ENCODE data around the gene SUN3.

The SUN3 gene

DNA sequence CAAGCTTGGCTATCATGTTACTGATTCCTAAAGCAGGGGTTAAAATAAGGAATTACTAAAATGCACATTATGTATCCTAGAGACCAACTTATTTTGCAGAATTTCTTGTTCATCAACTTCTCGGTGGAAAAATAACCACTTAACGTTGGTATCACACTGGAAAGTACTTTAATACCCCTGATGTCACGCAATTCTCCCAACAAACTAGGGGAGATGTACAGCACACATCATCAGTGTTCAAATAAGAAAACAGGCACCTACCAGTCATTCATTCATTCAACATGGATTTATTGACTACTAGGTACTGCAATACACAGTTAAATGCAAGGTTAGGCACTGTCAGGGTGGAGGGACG lies 50.1 kb downstream of the SUN3 start:
- DNase-seq (ENCODE audit: low spot score) = no peak

- no peak for DNase-seq (ENCODE audit: low spot score)
Measured at GRCh38 chr7:47973739-47974138, 55.2 kb downstream of the SUN3 start.

DNA sequence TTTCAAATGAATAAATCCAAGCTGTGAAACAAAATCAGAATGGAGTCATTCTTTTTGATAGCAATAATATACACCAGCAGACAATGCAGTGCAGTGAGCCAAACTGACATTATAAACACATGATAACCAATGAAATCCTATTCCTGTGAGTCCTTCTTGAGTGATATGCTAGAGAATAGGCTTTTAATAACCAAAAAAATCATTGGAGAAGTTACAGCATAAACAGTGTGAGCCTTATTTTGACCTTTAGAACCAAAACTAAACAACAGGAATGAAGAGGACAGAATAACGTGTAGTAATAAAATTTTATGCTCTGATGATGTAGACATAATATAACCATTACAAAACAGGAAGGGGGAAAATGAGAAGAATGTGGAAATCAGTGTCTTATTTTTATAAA lies 58.1 kb downstream of the SUN3 start:
- no peak for DNase-seq (ENCODE audit: low spot score)

DNA sequence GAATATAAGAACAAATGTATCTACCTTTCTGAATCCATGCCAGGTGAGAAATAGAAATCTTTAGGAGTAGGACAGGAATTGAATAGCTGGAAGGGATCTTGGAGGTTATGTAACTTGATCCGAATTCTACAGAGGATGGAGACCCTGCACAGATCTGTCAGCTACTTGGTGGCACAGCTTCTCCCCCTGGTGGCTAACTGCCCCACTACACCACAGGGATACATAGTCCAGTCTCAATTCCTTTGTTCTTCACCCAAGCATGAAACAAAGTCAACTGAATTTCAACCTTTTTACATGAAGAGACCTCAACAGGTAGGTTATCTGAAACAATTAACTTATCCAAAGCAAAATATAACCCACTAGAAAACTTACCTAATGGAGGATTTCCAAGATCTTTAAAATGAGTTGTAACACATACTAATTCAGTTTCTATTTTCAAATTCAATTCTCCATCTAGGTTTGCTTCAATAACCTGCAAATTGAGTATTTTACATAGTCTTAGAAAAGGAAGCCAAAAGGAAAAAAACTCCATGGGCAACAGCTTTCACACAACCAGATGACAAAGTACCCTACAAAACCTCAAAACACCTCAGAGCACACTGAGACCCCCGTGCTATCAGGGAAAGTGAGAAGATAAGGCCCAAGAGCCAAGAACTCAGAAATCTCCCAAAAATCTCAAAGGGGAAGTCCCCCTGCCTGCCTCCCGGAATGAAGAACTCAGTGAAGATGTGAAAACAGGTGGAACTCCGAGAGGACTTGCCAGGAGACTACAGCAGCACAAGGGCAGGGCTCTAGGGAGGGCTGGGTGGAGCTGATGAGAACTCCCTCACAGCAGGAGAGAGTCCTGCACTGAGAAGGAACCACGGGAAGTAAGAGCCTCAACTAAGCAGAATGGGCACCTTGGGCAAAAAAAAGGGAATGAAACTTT lies 59.8 kb downstream of the SUN3 start:
- peak; percentile 73 for DNase-seq (ENCODE audit: low spot score)

- no peak for DNase-seq (ENCODE audit: low spot score)
Measured at GRCh38 chr7:47967708-47968107, 61.2 kb downstream of the SUN3 start.

DNA sequence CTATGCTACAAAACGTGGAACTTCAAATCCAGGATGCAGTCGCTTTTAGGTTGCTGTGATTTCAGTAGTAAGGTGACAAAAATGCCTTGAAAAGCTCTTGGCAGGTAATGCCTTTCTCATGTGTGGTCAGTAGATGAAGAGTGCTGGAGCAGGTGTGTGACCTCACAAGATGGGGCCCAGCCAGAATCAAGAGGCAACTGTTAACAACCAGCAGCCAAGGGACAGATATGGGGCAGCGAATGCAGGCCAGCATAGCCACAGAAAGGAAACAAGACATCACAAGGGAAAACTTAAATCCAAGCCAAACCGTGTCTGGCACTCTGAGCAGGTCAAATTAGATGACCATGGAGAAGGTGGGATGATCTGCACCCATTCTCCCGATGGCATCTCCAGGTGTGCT lies 61.8 kb downstream of the SUN3 start:
- DNase-seq (ENCODE audit: low spot score) = no peak

DNA sequence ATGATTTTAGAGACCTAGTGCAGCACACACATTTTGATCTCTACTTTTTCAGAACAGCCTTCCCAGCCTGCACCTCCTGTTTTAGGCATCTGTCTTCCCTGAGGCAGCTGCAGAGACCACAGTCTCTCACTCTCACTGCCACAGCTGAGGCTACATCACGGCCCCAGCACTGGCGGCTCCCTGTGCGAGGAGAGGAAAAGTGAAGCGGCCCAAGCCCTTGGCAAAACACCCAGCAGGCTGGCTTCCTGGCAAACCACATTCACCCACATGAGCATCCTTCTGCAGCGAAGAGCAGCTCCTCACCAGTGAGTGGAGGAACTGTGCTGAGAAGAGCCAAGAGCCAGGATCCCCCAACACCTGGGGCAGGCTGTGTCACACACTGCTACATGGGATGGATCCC lies 63.5 kb downstream of the SUN3 start:
- DNase-seq (ENCODE audit: low spot score) = no peak

GRCh38 chr7:47962262-47962661 lies 66.6 kb downstream of the SUN3 start:
- no peak for DNase-seq (ENCODE audit: low spot score)

- DNase-seq (ENCODE audit: low spot score) = no peak
Measured at GRCh38 chr7:47957156-47957555, 71.8 kb downstream of the SUN3 start.

DNA sequence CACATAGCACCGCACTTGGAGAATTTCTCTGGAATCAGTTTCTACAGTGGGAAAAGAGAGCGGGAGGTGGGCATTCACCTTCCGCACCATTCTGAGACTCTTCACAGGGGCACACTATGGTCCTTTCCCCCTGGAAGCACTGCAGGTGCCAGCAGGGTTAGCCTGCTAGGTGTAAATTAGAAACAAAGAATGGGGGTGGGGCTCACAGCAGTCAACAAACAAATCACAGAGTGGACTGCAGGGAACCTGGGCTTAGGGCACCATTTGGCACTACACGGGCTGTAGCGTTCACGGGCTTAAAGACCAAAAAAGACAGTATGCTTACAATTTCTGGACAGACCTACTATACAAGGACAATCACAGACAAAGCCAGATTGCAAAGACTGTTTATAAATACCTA lies 72.7 kb downstream of the SUN3 start:
- no peak for DNase-seq (ENCODE audit: low spot score)

- no peak for DNase-seq (ENCODE audit: low spot score)
Measured at GRCh38 chr7:47954231-47954911, 74.5 kb downstream of the SUN3 start.

DNA sequence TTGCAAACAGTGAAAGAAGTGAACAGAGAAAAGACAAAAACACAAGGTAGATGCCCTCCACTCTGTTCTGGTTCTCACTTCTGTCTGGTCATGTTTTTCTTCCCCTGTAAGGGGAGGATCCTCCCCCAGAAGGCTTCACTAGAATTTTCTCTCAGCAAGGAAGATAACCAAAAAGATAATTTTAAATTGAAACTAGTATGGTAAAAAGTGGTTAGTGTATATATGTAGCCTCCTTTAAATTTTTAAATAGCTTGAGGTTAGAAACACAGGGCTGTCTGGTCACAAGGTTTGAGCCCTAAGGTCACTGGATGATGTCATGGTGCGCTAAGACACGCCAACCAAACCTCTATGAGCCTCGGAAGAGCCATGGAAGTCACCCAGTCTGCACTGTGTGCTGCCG lies 75.1 kb downstream of the SUN3 start:
- no peak for DNase-seq (ENCODE audit: low spot score)

GRCh38 chr7:47952224-47952623 lies 76.7 kb downstream of the SUN3 start:
- no peak for DNase-seq (ENCODE audit: low spot score)

GRCh38 chr7:47951374-47951773 lies 77.5 kb downstream of the SUN3 start:
- no peak for DNase-seq (ENCODE audit: low spot score)

GRCh38 chr7:47950714-47951113 lies 78.2 kb downstream of the SUN3 start:
- no peak for DNase-seq (ENCODE audit: low spot score)

DNA sequence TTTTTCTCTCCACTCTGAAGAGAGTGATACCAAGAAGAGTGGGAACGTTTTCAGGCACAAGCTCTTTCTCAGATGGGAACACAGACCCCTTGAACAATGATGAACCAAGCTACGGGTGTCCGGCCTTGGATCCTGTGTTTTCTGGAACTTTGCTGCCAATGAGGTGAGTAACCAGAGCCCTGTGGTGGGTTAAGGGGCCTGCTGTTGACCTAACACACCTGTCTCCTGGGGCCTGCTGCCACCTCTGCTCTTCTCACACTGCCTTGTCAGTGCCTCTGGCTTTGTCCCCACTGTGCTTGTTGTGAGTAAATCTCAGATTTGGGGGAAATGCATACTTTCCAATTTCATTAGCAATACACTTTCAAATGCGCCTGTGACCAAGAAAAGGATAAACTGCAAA lies 79.2 kb downstream of the SUN3 start:
- no peak for DNase-seq (ENCODE audit: low spot score)

- DNase-seq (ENCODE audit: low spot score) = no peak
Measured at GRCh38 chr7:47948141-47948790, 80.6 kb downstream of the SUN3 start, which contains the start of gene PKD1L1. TSS of gene PKD1L1 (minus strand) at chr7:47948466. CDS start at chr7:47948440, 26 bp downstream.

- DNase-seq (ENCODE audit: low spot score) = no peak
Measured at GRCh38 chr7:47947355-47947749, 81.6 kb downstream of the SUN3 start.

DNA sequence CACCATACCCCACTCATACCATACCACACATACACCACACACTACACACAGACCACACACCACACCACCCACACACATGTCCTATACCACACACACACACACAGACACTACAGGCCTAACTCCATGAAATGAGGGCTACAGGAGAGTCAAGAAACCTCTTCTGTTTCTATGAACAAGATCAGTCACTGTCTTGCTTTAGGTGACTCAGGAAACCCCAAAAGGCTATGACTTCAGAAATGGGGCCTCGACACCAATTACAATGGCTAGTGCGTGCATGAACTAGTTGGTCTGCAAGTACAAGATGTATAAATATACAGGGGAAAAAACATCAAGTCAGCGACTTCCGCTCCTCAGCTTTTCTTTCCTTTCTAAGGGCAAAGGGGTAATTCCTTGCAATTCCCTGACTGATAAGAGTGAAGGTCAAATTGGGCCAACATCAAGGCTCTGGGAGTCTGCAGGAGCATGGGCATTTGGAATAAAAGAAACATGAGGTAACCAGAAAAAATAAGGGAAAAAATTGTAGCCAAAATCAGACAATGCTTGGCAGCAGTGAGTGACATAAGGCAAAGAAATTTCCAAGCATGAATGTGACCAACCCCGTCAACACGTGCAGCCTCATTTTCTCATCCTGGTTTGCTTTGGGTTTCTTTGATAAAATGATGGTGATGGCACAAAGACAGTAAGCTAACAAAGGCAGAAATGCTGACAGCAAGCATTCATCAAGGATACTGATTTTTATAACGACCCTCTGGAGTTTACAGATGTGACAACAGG lies 82.1 kb downstream of the SUN3 start:
- DNase-seq (ENCODE audit: low spot score) = no peak

GRCh38 chr7:47945261-47946015 lies 83.5 kb downstream of the SUN3 start:
- DNase-seq (ENCODE audit: low spot score) = peak; percentile 49

DNA sequence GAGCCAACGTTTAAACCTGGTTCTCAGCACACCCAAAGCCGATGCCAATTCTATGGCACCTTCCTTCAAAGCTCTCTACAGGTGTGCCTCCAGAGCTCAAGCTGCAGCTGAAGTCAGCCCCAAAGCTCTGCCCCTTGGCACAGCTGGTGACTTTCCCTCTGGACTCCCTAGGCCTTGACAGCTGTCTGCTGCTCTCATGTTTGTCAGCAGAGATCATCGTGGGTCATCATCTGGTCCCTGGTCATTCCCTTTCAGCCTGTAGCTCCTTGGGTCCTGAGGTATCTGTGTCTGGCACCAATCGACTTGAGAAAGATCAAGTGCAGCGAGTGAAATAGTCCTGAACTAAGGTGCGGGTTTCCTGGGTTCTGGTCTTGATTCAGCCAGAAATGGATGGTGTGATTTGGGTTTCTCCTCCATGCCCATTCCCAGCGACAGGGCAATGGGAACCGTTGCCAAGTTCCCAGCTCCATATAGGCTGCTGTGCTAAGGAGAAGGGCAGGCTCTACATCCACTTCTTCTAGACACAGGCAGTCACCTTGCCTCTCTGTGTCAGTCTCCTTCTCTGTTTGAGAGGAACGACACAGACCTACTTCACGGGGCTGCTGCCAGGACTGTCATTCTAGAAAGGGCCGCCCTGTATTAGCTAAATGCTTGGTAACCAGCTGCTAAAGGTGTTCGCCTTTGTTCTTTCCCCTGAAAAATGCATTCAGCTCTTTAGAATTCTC lies 84.2 kb downstream of the SUN3 start:
- DNase-seq (ENCODE audit: low spot score) = no peak

All from germinal center (tissue), 1 donor.